Parathyroid adenoma (tissue), 2 donors: Measurements from ENCODE around the gene LY6G5C.

Experiments
- H2AFZ ChIP-seq: fragments of 300-600 bp; sonication (generic); one replicate; pipeline ENCODE4 v1.7.0; 2017; ENCODE audit warnings: antibody characterized with exemption, mild to moderate bottlenecking
- H3K27ac ChIP-seq: fragments of 300-600 bp; sonication (generic); one replicate; pipeline ENCODE4 v1.7.0; 2017
- H3K27me3 ChIP-seq: fragments of 300-600 bp; sonication (generic); one replicate; pipeline ENCODE4 v1.7.0; 2017; ENCODE audit warnings: low read length; ENCODE audit not compliant: control insufficient read depth, insufficient read depth
- H3K36me3 ChIP-seq: fragments of 300-600 bp; sonication (generic); one replicate; pipeline ENCODE4 v1.7.0; 2017; ENCODE audit warnings: low read length; ENCODE audit not compliant: control insufficient read depth, insufficient read depth
- H3K4me1 ChIP-seq: fragments of 300-600 bp; sonication (generic); one replicate; pipeline ENCODE4 v1.7.0; 2017; ENCODE audit warnings: control low read depth
- H3K4me2 ChIP-seq: fragments of 300-600 bp; sonication (generic); one replicate; pipeline ENCODE4 v1.7.0; 2017; ENCODE audit warnings: low read length
- H3K4me3 ChIP-seq: fragments of 300-600 bp; sonication (generic); one replicate; pipeline ENCODE4 v1.7.0; 2017; ENCODE audit warnings: low read depth, low read length
- H3K79me2 ChIP-seq: fragments of 300-600 bp; sonication (generic); one replicate; pipeline ENCODE4 v1.7.0; 2017; ENCODE audit warnings: control low read depth
- H3K9ac ChIP-seq: fragments of 300-600 bp; sonication (generic); one replicate; pipeline ENCODE4 v1.7.0; 2017; ENCODE audit warnings: mild to moderate bottlenecking
- H3K9me3 ChIP-seq: fragments of 300-600 bp; sonication (generic); one replicate; pipeline ENCODE4 v1.7.0; 2017; ENCODE audit warnings: low read length; ENCODE audit not compliant: control insufficient read depth
- CTCF ChIP-seq: fragments of 300-600 bp; sonication (generic); IDR thresholded peaks from one replicate; pipeline ENCODE4 v1.7.0; 2017; ENCODE audit warnings: antibody characterized with exemption, mild to moderate bottlenecking
- donor health status: primary hyperparathyroidism.

LY6G5C gene, protein sequence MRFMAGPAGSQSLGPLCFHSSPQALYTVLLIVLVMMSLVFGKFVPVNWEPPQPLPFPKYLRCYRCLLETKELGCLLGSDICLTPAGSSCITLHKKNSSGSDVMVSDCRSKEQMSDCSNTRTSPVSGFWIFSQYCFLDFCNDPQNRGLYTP

GRCh38 chr6:31680226-31681134 lies at the start of gene LY6G5C:
TSS of gene LY6G5C (minus strand) at chr6:31681067. CDS start at chr6:31680373, 694 bp downstream.
- Histone ChIP-seq H2AFZ (peak within 1 kb of the TSS; percentile 93), H3K9me3 (no peaks in the 10 kb centered on the region), H3K9ac (peak within 1 kb of the TSS; percentile 31), H3K4me1 (peaks cover 9% of the 10 kb centered on the region), H3K36me3 (no peaks in the 10 kb centered on the region), H3K4me2 (peak within 1 kb of the TSS; percentile 72), H3K79me2 (no peaks in the 10 kb centered on the region), H3K27ac (peak within 1 kb of the TSS; percentile 64), H3K27me3 (no peaks in the 10 kb centered on the region), H3K4me3 (peak within 1 kb of the TSS; percentile 40)
- peak; percentile 61 for TF ChIP-seq CTCF

DNA sequence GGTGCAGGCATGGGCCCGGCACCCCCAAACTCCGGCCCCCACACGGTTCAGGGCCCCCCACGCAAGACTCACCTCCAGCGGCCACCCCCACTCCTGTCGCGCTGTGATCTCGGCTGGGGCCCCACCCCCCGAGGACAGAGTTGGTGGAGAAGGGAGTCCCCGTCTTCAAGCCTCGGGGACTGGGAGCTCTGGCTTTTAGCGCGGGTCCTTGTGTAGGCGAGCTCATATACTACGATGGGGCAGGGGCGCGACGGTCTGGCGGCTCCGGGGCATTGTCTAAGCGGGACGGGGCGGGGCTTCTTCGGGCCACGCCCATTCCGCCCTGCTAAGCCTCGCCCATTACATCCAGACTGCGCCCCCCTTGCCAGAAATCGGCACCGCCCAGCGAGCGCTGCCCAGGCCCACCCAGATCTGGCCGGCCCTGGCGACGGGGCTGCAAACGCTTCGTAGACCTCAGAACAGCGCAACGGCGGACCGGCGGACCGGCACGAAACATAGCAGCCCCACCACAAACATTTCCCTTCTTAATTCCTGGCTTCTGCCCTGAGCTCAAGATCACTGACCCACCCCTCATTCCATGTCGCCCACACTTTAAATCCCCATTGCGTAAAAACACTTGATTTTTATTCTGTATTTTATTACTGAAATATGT lies 49.2 kb upstream of the LY6G5C start:
- H3K9ac ChIP-seq, result no peak overlapping the region
- no peaks in the 10 kb centered on the region for H3K27me3 ChIP-seq
- no peak for TF ChIP-seq CTCF
- peak overlapping the region; percentile 70 for H2AFZ ChIP-seq
- H3K9me3 ChIP-seq, result no peaks in the 10 kb centered on the region
- H3K4me2 ChIP-seq, result peak overlapping the region; percentile 98
- H3K4me3 ChIP-seq, result peak overlapping the region; percentile 94
- no peaks in the 10 kb centered on the region for H3K79me2 ChIP-seq
- no peaks in the 10 kb centered on the region for H3K36me3 ChIP-seq
- peaks cover 5% of the 10 kb centered on the region for H3K4me1 ChIP-seq
- peak overlapping the region; percentile 61 for H3K27ac ChIP-seq

DNA sequence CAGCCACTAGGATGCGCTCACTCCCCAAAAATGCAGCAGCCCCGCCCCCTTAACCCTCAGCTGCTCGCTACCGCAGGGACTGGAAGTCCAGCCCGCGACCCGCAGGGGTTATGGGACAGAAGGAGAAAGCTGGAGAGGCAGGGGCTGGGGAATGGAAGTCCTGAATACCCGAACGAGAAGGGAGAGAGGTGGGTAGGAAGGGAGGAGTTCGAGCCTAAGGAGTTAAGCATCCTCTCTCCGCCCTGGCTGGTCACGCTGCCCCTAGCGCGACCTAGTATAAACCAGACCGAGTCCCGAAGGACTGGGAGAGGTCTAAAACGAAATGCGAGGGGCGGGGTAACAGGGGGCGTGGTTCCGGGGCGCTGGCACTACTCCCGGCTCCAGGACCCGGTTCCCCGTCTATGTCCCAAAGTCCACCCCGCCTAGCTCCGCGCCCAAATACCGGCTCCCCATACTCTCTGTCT lies 48.7 kb upstream of the LY6G5C start:
- peak overlapping the region; percentile 61 for H3K27ac ChIP-seq
- H3K27me3 ChIP-seq, result no peaks in the 10 kb centered on the region
- H3K4me1 ChIP-seq, result peaks cover 4% of the 10 kb centered on the region
- peak overlapping the region; percentile 94 for H3K4me3 ChIP-seq
- TF ChIP-seq CTCF, result peak; percentile 83
- H3K4me2 ChIP-seq, result peak overlapping the region; percentile 98
- no peaks in the 10 kb centered on the region for H3K9me3 ChIP-seq
- no peak overlapping the region for H3K9ac ChIP-seq
- H3K36me3 ChIP-seq, result no peaks in the 10 kb centered on the region
- no peaks in the 10 kb centered on the region for H3K79me2 ChIP-seq
- H2AFZ ChIP-seq, result peak overlapping the region; percentile 70

- H3K4me1 ChIP-seq, result no peaks in the 10 kb centered on the region
- H3K36me3 ChIP-seq, result no peaks in the 10 kb centered on the region
- no peaks in the 10 kb centered on the region for H3K27me3 ChIP-seq
- no peaks in the 10 kb centered on the region for H3K9me3 ChIP-seq
- H3K9ac ChIP-seq, result no peak within 1 kb of the TSS
- peak within 1 kb of the TSS; percentile 94 for H3K4me3 ChIP-seq
- peak within 1 kb of the TSS; percentile 98 for H3K4me2 ChIP-seq
- peak within 1 kb of the TSS; percentile 61 for H3K27ac ChIP-seq
- no peaks in the 10 kb centered on the region for H3K79me2 ChIP-seq
- TF ChIP-seq CTCF, result no peak
- H2AFZ ChIP-seq, result peak within 1 kb of the TSS; percentile 70
Measured at GRCh38 chr6:31728767-31729514, 48.1 kb upstream of the LY6G5C start, which contains the start of gene DDAH2. TSS of gene DDAH2 (minus strand) at chr6:31729299. CDS start at chr6:31729161, 138 bp downstream.
